T1000 (cell line): Measurements from ENCODE around the gene OPA1.

Experiments used
- DNase-seq: peaks from one replicate; lab custom pipeline; 2025; ENCODE audit warnings: mixed read lengths; lab: John Stamatoyannopoulos, UW

Gene OPA1

DNA sequence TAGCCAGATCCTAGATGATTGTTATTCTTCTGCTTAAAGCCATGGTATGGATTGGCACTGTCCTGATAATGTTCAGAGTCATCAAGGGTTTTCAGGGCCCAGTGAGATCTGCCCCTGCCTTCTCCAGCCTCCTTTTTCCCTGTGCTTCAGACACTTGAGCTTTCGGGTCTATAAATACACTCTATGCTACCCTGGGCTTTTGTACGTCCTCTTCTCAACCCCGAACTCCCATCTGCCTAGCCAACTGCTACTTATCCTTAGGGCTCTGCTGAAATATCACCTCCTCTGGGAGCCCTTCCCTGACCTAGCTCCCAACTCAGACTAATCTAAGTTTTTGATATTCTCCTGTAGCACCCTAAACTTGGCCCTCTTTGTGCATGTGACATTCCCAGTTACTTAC, 115.3 kb downstream of the OPA1 start:
- DNase-seq = no peak

DNA sequence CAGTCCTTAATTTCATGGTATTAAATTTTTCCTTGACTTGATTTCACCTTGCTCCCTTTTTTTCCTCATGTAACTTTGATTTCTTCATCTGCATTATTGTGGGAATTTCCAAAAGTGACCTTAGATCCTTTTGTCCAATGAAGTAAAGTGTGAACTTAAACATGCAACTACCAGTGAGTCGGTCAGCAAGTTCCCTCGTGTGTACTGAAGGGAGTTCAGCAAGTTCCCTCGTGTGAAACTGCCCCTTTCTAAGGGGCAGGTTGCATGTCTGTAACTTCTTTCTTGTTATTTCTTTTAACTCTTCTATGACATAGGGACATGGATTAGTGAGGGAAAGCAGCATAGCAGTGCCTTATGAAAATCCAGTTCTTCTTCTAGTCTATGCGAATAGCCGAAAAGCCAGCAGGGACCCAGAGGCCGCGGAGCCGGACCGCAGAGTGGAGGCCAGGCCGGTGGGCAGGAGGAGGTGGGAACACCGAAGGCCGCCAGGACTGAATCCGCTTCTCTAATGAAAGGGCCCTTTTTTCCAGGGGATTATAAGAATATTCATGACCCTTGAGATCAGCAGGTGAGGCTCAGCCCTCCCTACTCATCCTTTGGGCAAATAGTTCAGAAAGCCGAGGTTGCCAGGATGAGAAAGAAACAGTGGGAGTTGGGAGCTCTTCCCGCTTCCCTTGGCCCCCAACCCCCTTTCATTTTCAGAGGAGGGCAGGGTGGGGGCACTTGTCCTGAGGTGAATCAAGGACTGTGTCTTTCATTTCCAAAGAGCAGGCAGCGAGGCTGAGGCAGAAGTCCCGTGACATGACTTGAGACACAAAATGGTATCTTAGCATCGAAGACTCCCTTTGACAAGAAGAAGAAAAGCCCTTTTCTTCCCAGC, 117.5 kb downstream of the OPA1 start:
- DNase-seq = no peak

DNA sequence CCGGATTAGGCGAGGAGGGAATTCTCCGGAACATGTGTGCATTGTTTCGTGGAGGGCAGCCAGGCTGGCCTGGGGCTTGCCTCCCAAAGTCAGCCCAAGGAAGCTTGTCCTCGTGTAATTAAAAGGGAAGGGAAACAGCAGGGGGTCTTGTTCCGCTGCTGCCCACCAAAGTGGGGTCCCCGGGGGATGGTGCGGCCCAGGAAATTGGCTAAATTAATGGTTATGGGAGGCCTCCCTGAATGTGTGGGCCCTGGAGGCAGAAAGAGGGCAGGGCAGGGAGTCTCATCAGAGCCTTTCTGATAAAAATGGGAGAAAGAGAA, 118.1 kb downstream of the OPA1 start:
- no peak for DNase-seq

DNA sequence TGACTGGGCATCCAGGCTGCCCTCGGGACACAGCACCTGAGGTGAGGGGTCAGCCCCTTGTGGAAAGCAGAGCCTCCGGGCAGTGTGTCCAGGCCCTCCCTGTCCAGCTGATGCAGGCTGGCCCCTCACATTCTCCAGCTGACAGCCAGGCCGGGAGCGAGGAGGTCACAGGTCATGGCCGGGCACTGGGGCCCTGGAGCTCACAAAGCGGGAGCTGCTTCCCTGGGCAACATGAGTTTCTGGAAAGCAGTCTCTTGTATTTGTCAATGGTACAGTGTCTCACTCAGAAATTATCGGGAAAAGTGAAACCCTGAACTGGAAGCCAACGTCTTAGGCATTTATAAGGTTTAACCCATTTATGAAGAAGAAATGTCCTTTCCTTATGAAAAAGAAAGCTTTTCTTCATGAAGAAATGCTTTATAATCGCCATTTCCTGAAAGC, 118.5 kb downstream of the OPA1 start:
- no peak for DNase-seq

DNA sequence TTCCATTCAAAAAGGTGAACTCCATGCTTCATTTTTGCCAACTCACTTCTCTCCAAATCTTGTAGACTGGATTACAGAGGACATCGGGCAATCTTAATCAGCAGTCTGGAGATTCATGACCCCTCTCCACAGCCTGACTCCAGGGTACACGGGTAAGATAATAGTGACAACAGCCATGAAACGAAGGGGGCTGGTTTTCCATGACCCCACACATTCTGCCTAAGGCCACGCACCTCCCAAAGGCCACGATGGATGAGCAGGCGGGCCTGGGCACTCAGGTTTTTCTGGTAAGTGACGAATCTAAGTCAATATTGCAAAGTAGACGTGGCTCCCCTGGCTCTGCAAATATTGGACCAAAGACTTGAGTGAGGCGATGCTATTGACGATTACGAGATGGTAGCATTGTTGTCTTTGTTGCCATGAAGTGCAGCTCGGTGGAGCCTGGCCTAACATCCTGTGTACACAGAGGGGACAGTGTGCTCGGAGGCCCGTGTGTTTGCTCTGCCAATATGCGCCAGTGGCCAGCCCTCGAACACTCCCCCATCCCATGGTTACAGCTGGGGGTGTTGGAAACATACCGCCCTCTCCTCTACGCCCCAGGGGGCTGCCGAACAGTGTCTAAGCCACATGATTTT, 119.1 kb downstream of the OPA1 start:
- no peak for DNase-seq

DNA sequence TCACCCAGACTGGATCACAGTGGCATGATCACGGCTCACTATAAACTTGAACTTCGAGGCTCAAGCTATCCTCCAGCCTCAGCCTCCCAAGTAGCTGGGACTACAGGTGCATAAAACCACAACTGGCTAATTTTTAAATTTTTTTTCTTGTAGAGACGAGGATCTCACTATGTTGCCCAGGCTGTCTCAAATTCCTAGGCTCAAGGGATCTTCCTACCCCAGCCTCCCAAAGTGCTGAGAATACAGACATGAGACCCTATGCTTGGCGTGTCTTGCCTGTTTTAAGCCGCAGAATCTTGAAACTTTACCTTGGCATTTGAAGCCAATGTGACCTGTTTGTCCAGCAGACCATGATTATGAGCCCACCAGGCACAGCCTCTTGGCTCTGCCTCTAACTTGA, 119.9 kb downstream of the OPA1 start:
- no peak for DNase-seq

DNA sequence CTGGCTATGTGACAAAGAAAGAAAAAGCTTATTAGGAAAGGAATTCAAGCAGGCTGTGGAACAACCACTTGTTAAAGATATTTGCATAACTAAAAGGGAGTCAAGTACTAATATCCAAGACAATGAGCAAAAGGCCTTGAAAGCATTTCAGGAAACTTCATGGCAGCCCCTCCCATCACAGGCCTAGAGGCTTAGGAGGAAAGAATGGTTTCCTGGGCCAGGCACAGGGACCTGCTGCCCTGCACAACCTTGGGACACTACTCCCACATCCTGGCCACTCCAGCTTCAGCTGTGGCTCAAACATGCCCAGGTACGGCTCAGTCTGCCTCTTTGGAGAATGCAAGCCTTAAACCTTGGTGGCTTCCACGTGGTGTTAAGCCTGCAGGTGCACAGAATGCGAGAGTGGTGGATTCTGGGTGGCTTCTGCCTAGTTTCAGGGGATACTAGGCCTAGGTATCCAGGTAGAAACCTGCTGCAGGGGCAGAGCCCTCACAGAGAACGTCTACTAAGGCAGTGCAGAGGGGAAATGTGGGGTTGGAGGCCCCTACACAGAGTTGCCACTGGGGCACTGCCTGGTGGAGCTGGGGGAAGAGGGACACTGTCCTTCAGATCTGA, 121.6 kb downstream of the OPA1 start:
- DNase-seq = no peak

DNA sequence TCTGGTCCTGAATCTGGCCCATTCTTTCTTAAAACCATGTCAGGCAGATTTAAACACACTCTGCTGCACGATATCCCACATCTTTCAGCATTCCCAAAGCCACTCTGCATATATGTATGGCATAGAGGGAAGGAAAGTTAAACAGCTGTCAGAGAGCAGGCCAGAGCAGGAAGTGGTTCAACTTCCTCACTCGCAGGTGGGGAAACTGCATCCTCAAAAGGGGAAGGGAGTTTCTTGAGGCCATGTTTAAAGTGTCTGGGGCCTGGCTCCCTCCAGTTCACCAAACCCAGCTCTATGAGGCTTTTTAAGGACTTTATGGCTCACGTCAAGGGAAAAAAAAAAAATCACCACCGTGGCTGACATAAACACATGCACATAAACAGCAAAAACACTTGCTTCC, 123.1 kb downstream of the OPA1 start:
- no peak for DNase-seq

DNA sequence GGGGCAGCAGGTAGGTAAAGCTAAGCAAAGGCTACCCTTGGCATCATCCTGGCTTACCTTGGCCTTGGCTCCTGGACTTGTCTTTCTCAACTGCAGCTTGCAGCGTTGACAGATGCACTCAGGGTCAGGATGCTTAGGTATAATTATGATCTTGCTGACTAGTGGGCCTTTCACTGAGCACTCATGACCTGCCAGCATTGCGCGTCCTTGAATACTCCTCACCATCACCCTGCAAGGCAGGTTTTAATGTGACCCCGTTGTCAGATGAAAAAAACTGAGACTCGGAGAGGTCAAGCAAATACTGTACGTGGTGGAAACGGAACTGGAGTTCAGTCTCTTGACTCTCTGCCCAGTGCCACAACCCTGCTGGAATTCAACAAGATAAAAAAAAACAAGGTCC, 126.7 kb downstream of the OPA1 start:
- no peak for DNase-seq

DNA sequence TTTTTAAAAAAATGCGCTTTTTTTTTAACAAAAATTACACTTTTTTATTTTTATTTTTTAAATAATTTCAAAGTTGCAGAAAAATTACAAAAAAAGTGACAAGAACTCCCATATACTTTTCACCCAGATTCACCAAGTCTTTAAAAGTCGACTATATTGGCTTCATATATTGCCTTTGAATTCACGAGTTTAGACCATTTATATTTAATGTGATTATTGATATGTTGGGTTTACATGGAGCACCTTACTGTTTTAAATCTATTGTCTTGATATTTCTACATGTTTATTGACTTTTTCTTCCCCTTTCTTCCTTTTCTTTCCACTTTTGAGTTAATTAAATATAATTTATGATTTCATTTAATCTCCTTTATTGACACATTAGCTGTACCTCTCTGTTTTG, 127.2 kb downstream of the OPA1 start:
- DNase-seq = no peak

DNA sequence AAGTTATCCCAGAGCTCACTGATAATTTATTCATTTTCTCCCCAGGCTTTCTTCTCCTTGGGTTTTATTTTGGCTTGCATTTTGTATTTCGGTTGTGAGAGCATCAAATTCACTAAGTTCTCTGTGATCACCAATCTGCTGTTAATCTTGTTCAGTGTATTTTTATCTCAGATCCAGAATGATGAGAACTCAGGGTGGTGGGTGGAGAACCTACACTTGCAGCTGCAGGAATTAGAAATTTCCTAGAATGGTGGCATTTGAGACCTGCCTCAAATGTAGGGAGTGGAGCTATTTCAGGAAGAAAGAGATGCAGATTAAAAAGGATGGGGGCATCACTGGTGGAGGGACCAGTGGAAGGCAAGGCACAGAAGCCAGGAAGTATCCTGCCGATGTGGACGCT, 129.6 kb downstream of the OPA1 start:
- DNase-seq = no peak

DNA sequence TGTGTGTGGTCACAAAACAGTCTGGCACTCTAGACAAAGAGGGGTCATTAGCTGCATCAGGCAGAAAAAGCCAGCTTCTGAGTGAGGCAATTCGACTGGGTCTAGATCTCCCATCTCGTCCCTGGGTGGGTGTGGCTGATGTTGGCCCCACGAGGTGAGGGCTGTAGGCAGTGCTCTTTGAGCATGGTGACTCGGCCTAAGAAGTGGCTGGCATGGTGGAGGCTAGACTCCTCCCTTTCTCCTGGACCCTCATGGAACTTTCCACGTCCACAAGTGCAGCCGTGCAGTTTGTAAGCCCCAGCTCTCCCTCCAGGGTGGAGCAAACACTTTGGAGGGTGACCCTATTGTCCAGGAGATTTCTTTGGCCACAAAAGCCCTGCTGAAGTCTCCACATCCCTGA, 134.1 kb downstream of the OPA1 start:
- no peak for DNase-seq

DNA sequence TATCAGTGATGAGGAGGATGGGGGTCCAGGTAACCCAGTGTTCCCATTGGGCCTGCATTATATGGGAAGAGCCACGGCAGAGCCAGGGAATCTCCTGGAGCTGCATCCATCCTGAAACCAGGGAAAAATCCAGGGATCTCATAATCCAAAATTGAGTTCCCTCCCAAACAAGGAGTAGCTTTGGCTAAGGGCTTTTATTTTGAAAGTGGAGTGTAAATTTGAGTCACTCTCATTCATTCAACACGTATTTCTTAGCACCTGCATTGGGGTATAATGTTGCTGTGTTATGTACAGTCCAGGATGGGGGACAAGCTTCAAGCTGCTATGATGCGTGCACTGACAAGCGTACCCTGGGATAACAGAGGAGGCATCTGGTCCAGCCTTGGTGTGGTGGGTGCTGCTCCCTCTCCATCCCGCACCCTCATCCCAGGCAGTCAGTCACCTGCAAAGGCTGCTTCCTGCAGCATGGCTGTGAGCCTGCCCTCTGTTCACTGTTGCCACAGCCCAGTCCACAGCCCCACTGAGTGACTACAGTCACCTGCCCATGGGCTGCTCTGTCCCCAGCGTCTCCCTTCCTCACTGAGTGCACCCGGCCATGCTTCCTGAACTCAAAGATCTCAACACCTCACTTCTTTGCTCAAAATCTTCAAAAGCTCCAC, 135.6 kb downstream of the OPA1 start:
- DNase-seq = no peak

DNA sequence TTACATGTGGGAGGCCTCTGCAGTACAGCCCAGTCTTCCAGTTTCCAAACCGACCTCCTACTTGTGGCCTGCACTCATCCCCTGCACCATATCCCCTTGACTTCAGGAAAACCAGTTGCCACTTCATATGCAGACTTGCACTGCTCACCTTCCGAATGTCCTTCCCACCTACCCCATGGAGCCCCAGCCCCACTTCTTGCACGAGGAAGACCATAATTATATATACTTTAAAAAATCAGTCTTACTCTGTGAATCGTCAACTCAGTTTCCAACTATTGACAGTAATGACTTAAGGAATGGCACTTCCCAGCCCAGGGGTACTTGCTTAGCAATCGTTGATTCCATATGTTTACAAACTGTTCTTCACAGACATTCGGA, 136.1 kb downstream of the OPA1 start:
- no peak for DNase-seq

DNA sequence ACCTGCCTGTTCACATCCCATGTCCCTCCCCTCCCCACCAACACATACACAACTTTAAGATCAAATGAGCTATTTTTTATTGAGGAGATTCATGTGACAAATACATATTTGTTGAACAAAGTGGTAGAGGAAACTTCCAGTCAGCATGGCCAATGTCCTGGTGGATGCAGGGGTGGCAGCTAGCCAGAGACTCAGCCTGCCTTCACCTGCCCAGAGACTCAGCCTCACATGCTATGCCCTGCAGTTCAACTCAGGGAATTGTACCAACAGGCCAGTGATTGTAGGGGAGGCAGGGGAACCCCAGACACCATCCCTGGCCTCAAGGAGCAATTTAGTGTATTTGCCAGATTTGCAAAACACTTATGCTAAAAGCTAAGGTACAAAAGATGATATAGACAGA, 136.6 kb downstream of the OPA1 start:
- DNase-seq = no peak

DNA sequence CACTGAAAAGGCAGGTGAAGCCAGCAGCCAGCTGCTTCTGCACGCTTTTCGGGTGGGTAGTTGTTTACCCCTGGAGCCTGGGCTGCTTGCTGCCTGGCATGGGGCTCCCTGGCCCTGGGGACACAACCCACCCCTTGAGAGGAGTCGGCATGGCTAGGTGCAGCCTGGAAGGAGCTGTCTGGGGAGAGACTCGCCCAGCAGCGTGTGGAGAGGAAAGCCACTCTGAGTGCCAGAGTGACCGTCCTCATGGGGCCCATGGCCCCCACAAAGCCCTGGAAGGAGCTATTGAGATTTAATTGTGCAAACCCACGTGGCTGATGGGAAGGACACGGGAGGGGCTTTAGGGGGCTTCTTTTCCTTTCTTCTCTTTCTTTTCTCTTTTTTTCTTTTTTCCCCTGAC, 137.5 kb downstream of the OPA1 start:
- DNase-seq = no peak

DNA sequence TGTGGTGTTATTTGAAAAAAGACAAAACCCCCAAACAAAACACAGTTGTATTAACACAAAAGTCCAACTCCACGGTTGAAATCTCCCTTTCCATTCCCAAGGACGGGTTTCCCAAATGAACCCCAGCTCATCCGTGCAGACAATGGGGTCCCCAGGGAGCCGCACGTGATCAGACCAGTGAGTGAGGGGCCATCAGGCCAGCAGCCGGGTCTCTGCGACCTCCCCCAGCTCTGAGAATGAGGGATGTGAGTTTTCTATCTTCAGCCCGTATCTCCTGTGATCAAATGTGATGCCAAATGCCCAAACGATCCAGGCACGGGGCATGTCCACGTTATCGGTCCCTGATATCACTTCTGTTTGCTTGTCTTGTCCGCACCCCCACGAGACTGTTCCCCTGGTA, 138.0 kb downstream of the OPA1 start:
- DNase-seq = no peak

DNA sequence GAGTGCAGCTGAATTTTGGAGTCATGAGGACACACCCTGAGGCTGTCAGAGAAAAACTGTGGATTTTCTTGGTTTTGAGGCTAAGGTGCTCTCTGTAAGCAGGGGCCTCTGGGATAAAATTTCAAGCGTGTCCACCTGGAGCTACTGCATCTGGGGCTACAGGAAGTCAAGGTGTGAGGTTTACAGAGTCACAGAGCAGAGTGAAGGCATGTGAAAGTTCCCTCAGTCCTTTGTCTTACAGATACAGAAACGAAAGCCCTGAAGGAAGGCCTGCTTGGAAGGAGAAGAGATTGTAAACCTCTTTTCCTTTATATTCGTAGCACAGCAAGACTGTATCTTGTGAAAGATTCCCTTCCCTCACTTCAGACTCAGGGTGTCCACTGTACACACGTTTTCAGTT, 138.6 kb downstream of the OPA1 start:
- no peak for DNase-seq

DNA sequence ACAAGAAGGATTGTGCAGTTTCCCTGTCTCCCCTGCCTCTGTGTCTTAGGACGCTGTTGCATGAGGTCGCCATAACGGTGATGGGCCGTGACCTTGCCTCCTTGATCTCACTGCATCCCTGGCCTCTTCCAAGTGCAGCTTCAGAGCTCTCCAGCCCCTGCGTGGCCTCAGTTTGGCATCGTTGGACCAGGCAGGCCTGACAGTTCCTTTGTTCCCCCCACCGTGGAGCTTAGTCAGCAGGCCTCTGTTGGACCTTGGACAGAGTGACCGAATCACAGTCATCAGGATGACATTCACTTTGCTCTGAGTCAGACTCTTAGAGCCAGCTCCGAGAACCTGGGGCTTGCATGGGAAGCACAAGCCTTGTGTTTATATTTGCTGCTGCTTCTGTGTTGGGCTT, 139.4 kb downstream of the OPA1 start:
- DNase-seq = no peak

DNA sequence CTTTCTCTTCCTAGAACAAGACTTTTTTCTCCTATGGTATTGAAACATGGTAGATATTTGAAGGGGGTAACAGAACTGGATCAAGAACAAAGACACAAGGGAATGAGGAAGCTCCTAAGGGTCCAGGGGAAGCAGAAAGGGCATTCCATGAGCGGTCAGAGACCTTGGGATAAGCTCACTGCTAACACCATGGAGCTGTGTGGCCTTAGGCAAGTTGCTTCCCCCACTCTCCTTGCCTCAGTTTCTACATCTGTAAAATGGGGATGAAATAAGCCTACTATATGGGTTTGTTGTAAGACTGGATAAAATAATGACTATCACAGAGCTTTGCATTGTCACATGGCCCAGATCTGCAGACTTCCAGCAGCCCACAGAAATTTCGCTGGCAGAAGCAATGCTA, 139.8 kb downstream of the OPA1 start:
- no peak for DNase-seq

DNA sequence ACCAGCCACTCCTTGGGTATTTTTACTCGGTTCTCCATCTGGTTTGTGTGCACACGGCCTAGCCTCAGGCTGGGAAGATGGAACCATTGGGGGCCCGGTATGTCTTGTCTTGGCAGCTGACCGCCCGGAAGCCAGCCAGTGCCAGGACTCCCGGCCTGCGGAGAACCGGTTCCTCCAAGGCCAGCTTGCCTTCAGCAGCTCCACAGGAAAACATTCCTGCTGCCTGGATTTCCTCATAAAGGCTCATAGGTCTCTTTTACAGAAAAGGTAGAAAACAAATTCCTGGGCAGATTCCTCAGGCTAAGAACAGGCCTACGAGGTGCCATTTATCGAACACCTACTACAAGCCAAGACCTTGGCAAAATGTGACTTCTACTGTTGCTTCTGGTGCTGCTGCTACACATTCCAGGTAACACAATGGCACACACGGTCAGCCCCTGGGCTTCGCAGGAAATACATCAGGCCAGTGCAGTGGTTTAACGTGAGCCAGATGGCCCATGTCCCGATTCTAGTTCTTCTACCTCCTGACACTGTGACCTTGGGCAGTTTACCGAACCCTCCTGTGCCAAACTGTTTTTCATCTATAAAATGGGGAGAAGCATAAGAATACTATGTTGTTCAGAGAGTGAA, 141.8 kb downstream of the OPA1 start:
- DNase-seq = no peak

DNA sequence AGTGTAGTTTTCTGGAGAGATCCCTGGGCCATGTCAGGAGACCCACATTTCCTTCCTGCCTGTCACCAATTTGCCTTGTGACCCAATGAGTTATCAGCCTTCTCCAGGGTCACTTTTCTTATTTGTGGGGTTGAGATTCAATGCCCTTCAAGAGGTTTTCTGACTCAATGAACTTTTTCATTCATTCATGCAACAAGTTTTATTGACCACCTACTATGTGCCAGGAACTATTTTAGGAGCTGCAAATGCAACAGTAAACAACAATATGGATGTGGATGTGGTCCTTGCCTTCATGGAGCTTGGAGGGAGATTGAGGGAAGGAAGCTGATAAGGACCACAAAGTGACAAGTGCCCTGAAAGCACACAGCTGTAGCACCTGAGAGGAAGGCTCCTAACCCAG, 142.8 kb downstream of the OPA1 start:
- no peak for DNase-seq

DNA sequence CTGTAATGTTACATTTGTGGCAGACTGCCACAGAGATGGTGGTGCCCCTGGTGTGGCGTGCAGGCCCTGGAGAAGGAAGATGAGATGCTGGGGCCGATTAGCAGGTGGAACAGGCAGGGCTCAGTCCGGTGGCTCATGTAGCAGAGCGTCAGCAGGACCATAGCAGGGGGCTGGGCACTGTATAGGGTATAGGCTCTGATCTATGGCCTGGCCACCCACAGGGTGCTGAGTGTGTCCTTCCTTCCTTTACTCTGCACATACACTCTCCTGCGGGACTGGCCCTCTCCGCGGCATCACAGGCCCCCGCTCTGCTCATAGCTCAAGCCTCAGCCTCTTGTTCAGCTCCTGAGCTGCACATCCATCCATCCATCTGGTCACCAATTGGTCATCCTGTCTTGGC, 143.6 kb downstream of the OPA1 start:
- no peak for DNase-seq
